Upper lobe of left lung (tissue), 6 donors: ENCODE results near the gene VSTM5. TPM values are rescaled to one million over a fixed set of nuclear protein-coding genes. Genes with fewer than 3 reads are reported as not detected.

Experiments
- ATAC-seq, 2 donors: fragments of 200-7000 bp; cut with Tn5 transposase; one replicate each; pipeline ENCODE4 v1.9.1; 2022; ENCODE audit warnings: mild to moderate bottlenecking in 2 of 2, moderate library complexity in 2 of 2; ENCODE audit not compliant: low FRiP score in 2 of 2
- DNase-seq, 2 donors: peaks; one replicate each; pipeline ENCODE4 v3.0.0-alpha.2; 2019 to 2020
- H3K27ac ChIP-seq, 4 donors: fragments of 200-600 bp; sonication (generic); one replicate each; pipeline ENCODE4 v1.5.1; 2016 to 2019
- H3K27me3 ChIP-seq, 4 donors: fragments of 200-600 bp; sonication (generic); one replicate each; pipeline ENCODE4 v1.5.1; 2017 to 2019
- H3K36me3 ChIP-seq, 4 donors: fragments of 200-600 bp; sonication (generic); one replicate each; pipeline ENCODE4 v1.5.1; 2016 to 2019
- H3K4me1 ChIP-seq, 4 donors: fragments of 200-600 bp; sonication (generic); one replicate each; pipeline ENCODE4 v1.5.1; 2018 to 2019
- H3K4me3 ChIP-seq, 4 donors: fragments of 200-600 bp; sonication (generic); one replicate each; pipeline ENCODE4 v1.5.1; 2017 to 2019; ENCODE audit warnings: mild to moderate bottlenecking in 2 of 4, moderate library complexity in 1 of 4
- H3K9me3 ChIP-seq, 4 donors: fragments of 200-600 bp; sonication (generic); one replicate each; pipeline ENCODE4 v1.5.1; 2018 to 2019
- CTCF ChIP-seq, 6 experiments: fragments of 450-650 bp in 4 of 6; fragments of 200-600 bp in 2 of 6; sonication (generic) in 2 of 6; IDR thresholded peaks; one replicate each; pipeline ENCODE4 v1.5.1; 2016 to 2019; ENCODE audit warnings: antibody characterized with exemption in 6 of 6
- EP300 ChIP-seq, 4 donors: sonication (generic); formaldehyde crosslinking; IDR thresholded peaks; one replicate each; pipeline ENCODE4 v1.5.1; 2017; ENCODE audit warnings: antibody characterized with exemption in 4 of 4, control low read depth in 2 of 4
- POLR2A ChIP-seq, 4 donors: fragments of 450-650 bp; IDR thresholded peaks; one replicate each; pipeline ENCODE4 v1.5.1; 2016 to 2017; ENCODE audit warnings: antibody characterized with exemption in 4 of 4, mild to moderate bottlenecking in 2 of 4
- POLR2AphosphoS5 ChIP-seq, 2 donors: sonication (generic); formaldehyde crosslinking; IDR thresholded peaks; one replicate each; pipeline ENCODE4 v1.5.1; 2017; ENCODE audit warnings: antibody characterized with exemption in 2 of 2
- WGBS, 2 donors: methylation state at CpG; one replicate each; pipeline ENCODE4 v1.1.5; 2017 to 2018; 5-methylcytosine and 5-hydroxymethylcytosine counted together
- total RNA-seq, 6 donors: library from RNA; depleted of rRNA in 4 of 6; stranded (reverse); fragments of >200 nt in 4 of 6; gene quantifications; one replicate each; pipeline versions ENCODE4 v1.1.0 to v1.2.1, GENCODE V29; 2016 to 2021
- donor health status: DM: no; HTN: no; CAD: no; lungs with moderate emphysema.
- donor health status: DM: no; HTN: yes; CAD: no; lungs with severe emphysema.

Gene VSTM5
- total RNA-seq, 6 donors from 2014 or later, result 0.77 to 2.3 TPM; not detected in 4

DNA sequence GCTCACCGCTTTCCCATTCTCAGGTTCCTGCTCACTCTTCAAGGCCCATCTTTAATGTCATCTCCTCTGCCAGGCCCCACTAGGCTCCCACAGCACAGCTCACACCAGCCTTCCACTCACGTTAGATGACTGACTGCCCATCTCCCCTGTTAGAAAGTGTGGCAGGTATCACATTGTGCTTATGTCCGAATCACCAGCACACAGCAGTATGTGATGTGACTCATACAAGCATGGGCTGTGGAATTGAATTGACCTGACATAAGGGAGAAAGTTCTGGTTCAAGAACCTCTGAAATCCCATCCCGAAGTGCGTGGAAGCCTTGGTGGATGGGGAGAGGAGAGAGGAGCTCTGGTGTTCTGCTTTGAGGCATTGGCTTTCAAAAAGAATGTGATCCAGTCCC is 6.5 kb downstream of the VSTM5 start:
- Histone ChIP-seq H3K36me3 (no peaks in the 10 kb centered on the region), H3K27me3 (no peaks in the 10 kb centered on the region), H3K9me3 (no peaks in the 10 kb centered on the region), H3K27ac (no peak overlapping the region), H3K4me3 (no peak overlapping the region), H3K4me1 (no peaks in the 10 kb centered on the region)
- DNase-seq, result no peak
- WGBS, 2 donors, result 95 to 97% methylated on average over 5 of the region's 5 CpGs
- TF ChIP-seq POLR2AphosphoS5 (IDR thresholded peaks at IDR 0.05), result no peak
- TF ChIP-seq CTCF (IDR thresholded peaks at IDR 0.05), result no peak
- no peak for TF ChIP-seq POLR2A (IDR thresholded peaks at IDR 0.05)
- no peak for TF ChIP-seq EP300 (IDR thresholded peaks at IDR 0.05)
- no peak for ATAC-seq

GRCh38 chr11:93842461-93842860 is 8.0 kb downstream of the VSTM5 start:
- DNase-seq (no peak), ATAC-seq (peak in 1 of 2 donors; percentile 20)
- H3K4me1 ChIP-seq, result no peaks in the 10 kb centered on the region
- H3K4me3 ChIP-seq, result no peak overlapping the region
- TF ChIP-seq CTCF (IDR thresholded peaks at IDR 0.05) (no peak), POLR2AphosphoS5 (IDR thresholded peaks at IDR 0.05) (no peak), POLR2A (IDR thresholded peaks at IDR 0.05) (no peak), EP300 (IDR thresholded peaks at IDR 0.05) (no peak)
- H3K9me3 ChIP-seq, result no peaks in the 10 kb centered on the region
- 67 to 82% methylated on average over 6 of the region's 6 CpGs for WGBS, 2 donors
- no peaks in the 10 kb centered on the region for H3K36me3 ChIP-seq
- H3K27me3 ChIP-seq, result no peaks in the 10 kb centered on the region
- no peak overlapping the region for H3K27ac ChIP-seq

GRCh38 chr11:93842034-93842433 is 8.4 kb downstream of the VSTM5 start:
- no peak for TF ChIP-seq POLR2A (IDR thresholded peaks at IDR 0.05)
- TF ChIP-seq EP300 (IDR thresholded peaks at IDR 0.05), result no peak
- TF ChIP-seq CTCF (IDR thresholded peaks at IDR 0.05), result no peak
- no peak for TF ChIP-seq POLR2AphosphoS5 (IDR thresholded peaks at IDR 0.05)
- no peaks in the 10 kb centered on the region for H3K27me3 ChIP-seq
- WGBS, 2 donors, result 75 to 80% methylated on average over 4 of the region's 4 CpGs
- H3K27ac ChIP-seq, result no peak overlapping the region
- ATAC-seq (no peak), DNase-seq (no peak)
- H3K36me3 ChIP-seq, result no peaks in the 10 kb centered on the region
- no peak overlapping the region for H3K4me3 ChIP-seq
- no peaks in the 10 kb centered on the region for H3K9me3 ChIP-seq
- no peaks in the 10 kb centered on the region for H3K4me1 ChIP-seq

- DNase-seq (no peak), ATAC-seq (no peak)
- Histone ChIP-seq H3K27me3 (no peaks in the 10 kb centered on the region), H3K4me1 (no peaks in the 10 kb centered on the region), H3K27ac (no peak overlapping the region), H3K9me3 (no peaks in the 10 kb centered on the region), H3K4me3 (no peak overlapping the region), H3K36me3 (no peaks in the 10 kb centered on the region)
- TF ChIP-seq POLR2A (IDR thresholded peaks at IDR 0.05) (no peak), POLR2AphosphoS5 (IDR thresholded peaks at IDR 0.05) (no peak), EP300 (IDR thresholded peaks at IDR 0.05) (no peak), CTCF (IDR thresholded peaks at IDR 0.05) (no peak)
- WGBS, 2 donors, result 84 to 87% methylated on average over 1 to 2 of the region's 2 CpGs
Measured at GRCh38 chr11:93841446-93841845, 9.0 kb downstream of the VSTM5 start.

GRCh38 chr11:93840981-93841380 is 9.4 kb downstream of the VSTM5 start:
- no peaks in the 10 kb centered on the region for H3K36me3 ChIP-seq
- DNase-seq (no peak), ATAC-seq (no peak)
- TF ChIP-seq CTCF (IDR thresholded peaks at IDR 0.05), result no peak
- TF ChIP-seq POLR2A (IDR thresholded peaks at IDR 0.05), result no peak
- TF ChIP-seq EP300 (IDR thresholded peaks at IDR 0.05), result no peak
- TF ChIP-seq POLR2AphosphoS5 (IDR thresholded peaks at IDR 0.05), result no peak
- no peaks in the 10 kb centered on the region for H3K4me1 ChIP-seq
- no peak overlapping the region for H3K27ac ChIP-seq
- WGBS, 2 donors, result 65 to 69% methylated on average over 3 of the region's 3 CpGs
- H3K27me3 ChIP-seq, result no peaks in the 10 kb centered on the region
- no peak overlapping the region for H3K4me3 ChIP-seq
- no peaks in the 10 kb centered on the region for H3K9me3 ChIP-seq
